MG63 (cell line): ENCODE measurements around the gene SH2D3C. TPM values are rescaled to one million over a fixed set of nuclear protein-coding genes. Genes with fewer than 3 reads are reported as not detected.
"Not testable (repeated sequence)": the region's sequence is repeated elsewhere in the genome, so short reads cannot be mapped to it uniquely, and the experiment has no call there.

Source experiments
- DNase-seq: peaks from one replicate; pipeline ENCODE4 v3.0.0-alpha.2; 2020
- H3K27me3 ChIP-seq: fragments of 250-450 bp; sonication (Bioruptor Pico); 2 replicates; pipeline ENCODE4 v1.5.1; 2020; ENCODE audit warnings: mild to moderate bottlenecking, moderate library complexity
- H3K36me3 ChIP-seq: fragments of 250-450 bp; sonication (Bioruptor Pico); 2 replicates; pipeline ENCODE4 v1.5.1; 2020; ENCODE audit warnings: mild to moderate bottlenecking, moderate library complexity
- H3K4me3 ChIP-seq: fragments of 250-450 bp; sonication (Bioruptor Pico); 2 replicates; pipeline ENCODE4 v1.5.1; 2020; ENCODE audit warnings: mild to moderate bottlenecking, moderate library complexity
- H3K9me3 ChIP-seq: fragments of 250-450 bp; sonication (Bioruptor Pico); 2 replicates; pipeline ENCODE4 v1.5.1; 2020; ENCODE audit warnings: mild to moderate bottlenecking, moderate library complexity
- total RNA-seq: library from RNA; depleted of rRNA; stranded (reverse); fragments of >200 nt; shearing (Covaris generic); gene quantifications from 2 replicates; pipeline ENCODE4 v1.2.3, GENCODE V29; 2014; ENCODE audit warnings: low replicate concordance

Gene SH2D3C
- total RNA-seq, 1 experiment from 2014 or later, result not detected

DNA sequence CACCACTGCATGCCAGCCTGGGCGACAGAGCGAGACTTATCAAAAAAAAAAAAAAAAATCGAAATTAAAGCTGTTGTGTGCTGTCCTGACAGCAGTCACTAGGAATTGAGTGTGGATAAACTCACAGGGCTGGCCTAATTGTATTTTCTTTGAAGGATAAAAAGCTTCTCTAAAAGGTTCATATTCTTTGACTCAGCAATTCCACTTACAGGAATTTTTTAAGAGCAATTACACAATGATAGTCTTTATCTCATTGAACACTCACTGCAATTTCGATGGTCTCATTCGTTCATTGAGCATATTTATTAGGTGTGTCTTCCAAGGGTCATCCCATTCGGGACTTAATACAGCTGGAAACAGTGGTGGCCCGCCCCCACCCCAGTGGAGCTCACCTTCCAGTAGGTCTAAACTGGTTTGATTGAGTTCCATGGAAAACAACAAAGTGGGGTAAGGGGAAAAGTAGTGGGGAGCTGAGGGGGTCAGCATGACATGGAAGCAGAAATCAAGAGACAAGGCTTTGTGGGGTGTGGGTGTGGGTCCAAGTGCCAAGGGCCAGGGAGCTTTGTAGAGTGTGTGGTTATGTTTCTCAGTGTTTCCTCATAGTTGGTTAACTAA lies 14.1 kb upstream of the SH2D3C start:
- H3K4me3 ChIP-seq, result no peak overlapping the region
- peaks cover 57% of the 10 kb centered on the region for H3K36me3 ChIP-seq
- DNase-seq, result no peak
- no peaks in the 10 kb centered on the region for H3K9me3 ChIP-seq
- no peaks in the 10 kb centered on the region for H3K27me3 ChIP-seq

DNA sequence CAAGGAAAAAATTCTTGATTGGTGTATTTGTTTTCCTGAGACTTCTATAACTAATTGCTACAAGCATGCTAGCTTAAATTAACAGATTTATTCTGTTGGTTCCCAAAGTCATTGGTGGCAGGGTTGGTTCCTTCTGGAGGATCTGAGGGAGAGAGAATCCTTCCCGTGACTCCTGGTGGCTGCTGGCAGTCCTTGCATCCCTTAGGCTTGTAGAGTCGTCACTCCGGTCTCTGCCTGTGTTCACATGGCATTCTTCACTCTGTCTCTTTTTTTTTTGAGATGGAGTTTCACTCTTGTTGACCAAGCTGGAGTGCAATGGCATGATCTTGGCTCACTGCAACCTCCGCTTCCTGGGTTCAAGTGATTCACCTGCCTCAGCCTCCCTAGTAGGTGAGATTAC lies 12.6 kb upstream of the SH2D3C start:
- H3K4me3 ChIP-seq, result no peak overlapping the region
- peaks cover 70% of the 10 kb centered on the region for H3K36me3 ChIP-seq
- no peaks in the 10 kb centered on the region for H3K27me3 ChIP-seq
- no peak for DNase-seq
- H3K9me3 ChIP-seq, result no peaks in the 10 kb centered on the region

DNA sequence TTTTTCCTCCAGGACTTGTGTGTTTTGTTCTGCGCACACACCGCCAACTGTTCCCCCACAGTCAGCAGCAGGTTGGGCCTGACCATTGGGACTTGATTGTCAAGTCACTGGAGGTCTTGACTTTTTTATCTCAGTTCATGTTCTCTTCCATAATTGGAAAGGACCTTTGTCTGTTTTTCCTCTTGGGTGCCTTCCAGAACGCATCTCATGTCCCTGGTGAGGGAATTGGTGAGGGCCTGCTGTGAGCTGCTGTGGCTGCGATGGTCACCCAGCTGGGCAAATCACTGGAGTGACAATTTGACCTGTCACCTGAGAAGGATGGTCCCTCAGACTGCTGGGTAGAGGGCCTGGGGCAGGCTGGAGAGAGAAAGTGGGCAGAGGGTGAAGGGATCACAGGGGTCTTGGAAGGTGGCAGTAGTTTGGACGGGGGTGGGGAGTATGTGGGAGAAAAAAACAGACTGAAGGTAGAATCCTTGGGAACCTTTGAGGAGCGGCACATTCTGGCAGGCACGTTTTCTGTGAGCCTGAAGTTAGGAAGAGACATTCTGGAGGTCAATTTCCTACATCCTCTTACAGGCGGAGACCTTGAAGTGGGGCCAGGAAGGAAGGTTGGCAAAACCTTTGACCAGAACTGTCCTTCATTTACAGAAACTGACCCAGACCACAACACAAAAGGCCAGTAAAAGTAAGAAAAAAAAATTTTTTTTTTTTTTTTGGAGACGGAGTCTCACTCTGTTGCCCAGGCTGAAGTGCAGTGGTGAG lies 11.8 kb upstream of the SH2D3C start:
- peaks cover 71% of the 10 kb centered on the region for H3K36me3 ChIP-seq
- no peak overlapping the region for H3K4me3 ChIP-seq
- no peak for DNase-seq
- H3K9me3 ChIP-seq, result no peaks in the 10 kb centered on the region
- H3K27me3 ChIP-seq, result no peaks in the 10 kb centered on the region

GRCh38 chr9:127789179-127789578 lies 10.7 kb upstream of the SH2D3C start:
- H3K36me3 ChIP-seq, result peaks cover 67% of the 10 kb centered on the region

DNA sequence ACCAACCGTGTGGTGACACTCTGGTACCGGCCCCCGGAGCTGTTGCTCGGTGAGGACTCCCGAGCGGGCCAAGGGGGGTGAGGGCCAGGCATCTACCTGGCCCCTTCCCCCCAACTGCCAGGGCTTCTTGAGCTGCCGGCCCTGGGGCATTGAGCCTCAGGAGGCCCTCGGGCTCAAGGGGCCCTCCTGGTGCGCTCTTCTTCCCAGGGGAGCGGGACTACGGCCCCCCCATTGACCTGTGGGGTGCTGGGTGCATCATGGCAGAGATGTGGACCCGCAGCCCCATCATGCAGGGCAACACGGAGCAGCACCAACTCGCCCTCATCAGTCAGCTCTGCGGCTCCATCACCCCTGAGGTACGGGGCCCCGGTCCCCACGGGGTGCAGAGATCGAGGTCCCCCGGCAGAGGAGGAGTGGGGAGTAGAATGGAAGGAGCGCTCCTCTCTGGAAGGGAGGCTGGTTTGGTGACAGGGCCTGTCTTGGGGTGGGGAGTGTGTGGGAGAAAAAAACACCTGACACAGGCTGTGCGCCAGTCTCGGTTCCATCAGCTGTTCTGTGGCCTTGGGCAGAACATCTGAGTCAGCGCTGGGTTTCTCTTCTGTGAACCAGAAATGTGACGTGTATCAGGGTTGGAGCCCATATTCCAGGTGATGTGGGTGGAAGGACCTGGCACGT lies 10.0 kb upstream of the SH2D3C start:
- Histone ChIP-seq H3K9me3 (no peaks in the 10 kb centered on the region), H3K4me3 (no peak overlapping the region), H3K27me3 (no peaks in the 10 kb centered on the region), H3K36me3 (peaks cover 67% of the 10 kb centered on the region)
- no peak for DNase-seq

More at GRCh38 chr9:127789179-127789578, 10.7 kb upstream of the SH2D3C start:
- no peaks in the 10 kb centered on the region for H3K9me3 ChIP-seq
- no peak for DNase-seq
- H3K4me3 ChIP-seq, result no peak overlapping the region
- H3K27me3 ChIP-seq, result no peaks in the 10 kb centered on the region

DNA sequence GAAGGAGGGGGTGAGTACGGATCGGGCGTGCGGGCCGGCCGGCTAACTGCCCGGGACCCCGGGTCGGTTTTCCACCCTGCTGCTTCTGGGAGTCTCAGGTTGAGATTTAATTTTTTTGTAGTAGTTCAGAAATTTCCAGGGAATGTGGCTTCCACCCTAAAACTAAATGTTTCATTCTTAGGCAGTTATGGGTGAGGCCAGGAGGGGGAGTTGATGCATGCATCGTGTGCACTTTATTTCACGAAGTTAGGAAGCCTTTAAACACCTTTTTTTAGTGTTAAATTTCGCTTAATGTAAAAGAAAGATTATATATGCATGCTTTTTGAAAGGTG lies 8.3 kb upstream of the SH2D3C start:
- Histone ChIP-seq H3K9me3 (no peaks in the 10 kb centered on the region), H3K27me3 (no peaks in the 10 kb centered on the region), H3K4me3 (peak overlapping the region; percentile 99), H3K36me3 (peaks cover 54% of the 10 kb centered on the region)
- DNase-seq, result no peak

- DNase-seq, result peak; percentile 91
- Histone ChIP-seq H3K27me3 (no peaks in the 10 kb centered on the region), H3K36me3 (peaks cover 49% of the 10 kb centered on the region), H3K9me3 (no peaks in the 10 kb centered on the region), H3K4me3 (peak within 1 kb of the TSS; percentile 99)
Measured at GRCh38 chr9:127785933-127786772, 7.7 kb upstream of the SH2D3C start, which contains the start of gene CDK9. Gene CDK9 (plus strand): TSS chr9:127786034. CDS start chr9:127786149, 115 bp downstream.

DNA sequence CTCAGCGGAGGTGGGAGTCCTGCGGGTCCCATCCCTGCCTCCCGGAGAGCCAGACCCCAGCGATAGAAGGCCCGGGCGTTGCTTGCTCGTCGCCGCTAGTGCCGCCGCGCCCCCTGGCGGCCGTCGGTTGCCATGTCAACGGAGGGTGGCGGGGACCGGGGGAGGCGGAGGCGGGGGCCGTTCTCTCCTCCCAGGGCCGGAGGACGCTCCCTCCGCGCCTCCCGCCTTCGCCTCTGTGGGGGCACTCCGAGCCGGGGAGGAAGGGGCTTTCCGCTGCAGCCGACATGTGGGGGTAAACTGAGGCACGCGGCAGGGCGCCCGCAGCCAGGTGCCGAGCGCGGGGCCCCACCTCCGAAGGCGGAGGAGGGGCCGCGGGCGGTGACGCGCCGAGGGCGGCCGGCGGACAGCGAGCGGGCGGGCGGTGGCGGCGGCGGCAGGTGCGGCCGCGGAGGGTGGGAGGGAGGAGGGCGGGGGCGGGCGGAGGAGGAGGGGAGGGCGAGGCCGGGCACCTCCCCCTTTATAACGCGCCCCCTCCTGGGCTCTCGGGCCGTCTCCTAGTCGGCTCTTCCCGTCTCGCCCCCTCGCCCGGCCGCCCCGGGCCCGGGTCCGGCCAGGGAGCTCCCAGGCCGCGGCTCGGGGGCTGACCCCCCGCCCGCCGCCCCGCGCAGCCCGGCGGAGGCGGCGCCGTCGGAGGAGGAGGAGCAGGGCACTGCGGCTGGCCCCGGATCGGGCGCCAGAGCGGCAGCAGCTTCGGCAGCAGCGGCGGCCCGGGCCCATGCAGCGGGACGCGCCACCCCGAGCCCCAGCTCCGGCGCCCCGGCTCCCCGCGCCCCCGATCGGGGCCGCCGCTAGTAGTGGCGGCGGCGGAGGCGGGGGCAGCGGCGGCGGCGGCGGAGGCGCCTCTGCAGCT lies 6.8 kb upstream of the SH2D3C start:
- no peaks in the 10 kb centered on the region for H3K27me3 ChIP-seq
- H3K36me3 ChIP-seq, result peaks cover 42% of the 10 kb centered on the region
- no peaks in the 10 kb centered on the region for H3K9me3 ChIP-seq
- H3K4me3 ChIP-seq, result peak overlapping the region; percentile 62
- peak; percentile 79 for DNase-seq

DNA sequence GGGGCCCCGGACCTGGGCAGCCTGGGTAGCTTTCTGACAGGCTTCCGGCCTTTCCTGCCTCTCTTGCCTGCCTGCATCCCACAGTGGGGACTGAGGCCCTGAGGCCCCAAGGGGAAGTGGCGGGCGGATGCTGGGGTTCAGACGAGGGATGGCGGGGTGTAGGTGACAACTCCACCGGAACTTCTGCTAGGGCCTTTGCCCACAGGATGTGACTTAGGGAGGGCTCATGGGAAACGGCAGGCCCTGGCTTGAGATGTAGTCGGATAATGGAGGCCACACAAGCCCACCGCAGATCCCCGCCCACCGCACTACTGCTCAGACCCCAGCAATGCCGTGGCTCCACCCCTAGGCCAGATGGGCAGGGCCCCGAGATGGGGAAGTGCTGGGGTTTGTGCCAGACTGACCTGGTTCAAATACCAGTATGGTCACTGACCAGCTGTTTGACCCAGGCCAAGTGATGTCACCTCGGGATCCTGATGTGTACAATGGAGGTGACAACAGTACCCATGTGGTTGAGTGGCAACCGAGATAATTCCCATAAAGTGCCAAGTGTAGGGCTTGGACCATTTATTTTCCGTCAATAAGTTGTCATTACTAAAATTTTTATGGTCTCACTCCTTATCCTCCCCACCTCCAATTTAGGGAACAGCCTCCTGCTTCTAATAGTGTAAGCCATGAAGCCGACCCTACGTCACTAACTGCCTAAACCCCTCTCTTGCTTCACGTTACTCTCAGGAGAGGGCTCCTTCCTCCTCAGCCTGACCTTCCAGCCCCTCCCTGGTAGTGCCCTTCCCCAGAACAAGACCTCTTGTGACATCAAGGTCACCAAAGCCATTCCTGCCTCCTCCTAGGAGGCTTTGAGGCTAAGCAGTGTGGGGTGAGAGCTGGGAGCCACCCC lies 4.9 kb upstream of the SH2D3C start:
- no peak for DNase-seq
- Histone ChIP-seq H3K4me3 (no peak overlapping the region), H3K27me3 (no peaks in the 10 kb centered on the region), H3K36me3 (peaks cover 22% of the 10 kb centered on the region), H3K9me3 (no peaks in the 10 kb centered on the region)

DNA sequence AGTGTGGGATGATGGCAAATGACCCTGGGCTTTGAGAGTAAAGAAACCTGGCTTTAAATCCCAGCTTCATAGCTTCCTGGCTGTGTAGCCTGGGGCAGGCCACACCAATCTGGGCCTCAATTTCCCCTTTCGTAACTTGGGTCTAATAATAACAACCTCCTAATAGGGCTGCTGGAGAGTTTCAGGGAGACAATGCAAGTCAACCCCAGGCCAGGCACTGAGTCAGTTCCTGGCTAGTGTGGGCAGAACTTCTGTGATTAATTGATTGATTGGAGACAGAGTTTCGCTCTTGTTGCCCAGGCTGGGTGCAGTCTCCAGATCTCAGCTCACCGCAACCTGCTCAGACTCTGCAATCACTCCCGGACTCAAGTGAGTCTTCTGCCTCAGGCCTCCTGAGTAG lies 3.3 kb upstream of the SH2D3C start:
- DNase-seq, result no peak
- peaks cover 7% of the 10 kb centered on the region for H3K36me3 ChIP-seq
- H3K4me3 ChIP-seq, result no peak overlapping the region
- H3K9me3 ChIP-seq, result no peaks in the 10 kb centered on the region
- no peaks in the 10 kb centered on the region for H3K27me3 ChIP-seq

DNA sequence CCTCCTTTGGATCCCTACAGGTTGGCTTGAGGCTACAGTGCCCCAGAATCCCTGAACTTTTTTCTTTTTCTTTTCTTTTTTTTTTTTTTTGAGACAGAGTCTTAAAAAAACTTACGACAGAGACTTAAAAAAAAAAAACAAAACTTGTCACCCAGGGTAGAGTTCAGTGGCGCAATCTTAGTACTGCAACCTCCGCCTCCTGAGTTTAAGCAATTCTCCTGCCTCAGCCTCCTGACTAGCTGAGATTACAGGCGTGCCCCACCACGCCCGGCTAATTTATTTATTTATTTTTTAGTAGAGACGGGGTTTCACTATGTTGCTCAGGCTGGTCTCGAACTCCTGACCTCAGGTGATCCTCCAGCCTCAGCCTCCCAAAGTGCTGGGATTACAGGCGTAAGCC lies 2.4 kb upstream of the SH2D3C start:
- H3K27me3 ChIP-seq, DNase-seq, H3K9me3 ChIP-seq, H3K4me3 ChIP-seq, H3K36me3 ChIP-seq: not testable (repeated sequence)

- no peak overlapping the region for H3K4me3 ChIP-seq
- H3K36me3 ChIP-seq, result no peaks in the 10 kb centered on the region
- DNase-seq, result no peak
- no peaks in the 10 kb centered on the region for H3K27me3 ChIP-seq
- H3K9me3 ChIP-seq, result no peaks in the 10 kb centered on the region
Measured at GRCh38 chr9:127780126-127780885, 1.8 kb upstream of the SH2D3C start.

DNA sequence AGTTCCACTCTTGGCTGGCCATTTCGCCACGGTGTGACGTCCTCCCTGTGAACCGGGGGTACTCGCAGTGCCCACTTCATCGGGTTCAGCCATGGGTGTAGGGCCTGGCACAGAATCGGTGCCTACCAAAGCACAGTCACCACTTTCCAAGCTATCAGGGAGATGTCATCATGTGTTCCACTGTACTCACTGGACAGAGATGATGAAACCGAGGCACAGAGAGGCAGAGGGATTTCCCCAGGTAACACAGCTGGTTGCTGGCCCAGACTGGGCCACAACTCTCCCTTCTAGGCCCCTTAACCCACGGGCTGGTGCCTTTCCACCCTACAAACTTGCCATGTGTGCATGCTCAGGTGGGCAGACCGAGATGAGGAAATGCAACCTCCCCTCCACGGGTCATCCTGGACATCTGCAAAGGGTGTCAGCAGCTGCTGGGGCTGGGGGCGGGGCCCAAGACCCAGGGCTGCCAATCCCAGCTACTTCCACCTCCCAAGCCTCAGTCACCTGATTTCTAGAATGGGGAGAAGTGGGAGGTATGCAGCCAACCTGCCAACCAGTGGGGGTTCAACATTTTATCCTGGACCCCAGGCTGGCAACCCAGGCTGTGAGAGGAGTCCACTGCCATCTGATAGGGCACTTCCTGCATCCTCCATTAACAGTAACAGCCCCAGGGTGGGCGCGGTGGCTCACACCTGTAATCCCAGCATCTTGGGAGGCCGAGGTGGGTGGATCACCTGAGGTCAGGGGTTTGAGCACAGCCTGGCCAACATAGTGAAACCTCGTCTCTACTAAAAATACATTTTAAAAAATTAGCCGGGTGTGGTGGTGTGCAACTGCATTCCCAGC lies 893 bp upstream of the SH2D3C start:
- Histone ChIP-seq H3K9me3 (no peaks in the 10 kb centered on the region), H3K4me3 (no peak overlapping the region), H3K27me3 (no peaks in the 10 kb centered on the region), H3K36me3 (no peaks in the 10 kb centered on the region)
- DNase-seq, result no peak
